ENCODE measurements around the gene TMEM95.

DNA sequence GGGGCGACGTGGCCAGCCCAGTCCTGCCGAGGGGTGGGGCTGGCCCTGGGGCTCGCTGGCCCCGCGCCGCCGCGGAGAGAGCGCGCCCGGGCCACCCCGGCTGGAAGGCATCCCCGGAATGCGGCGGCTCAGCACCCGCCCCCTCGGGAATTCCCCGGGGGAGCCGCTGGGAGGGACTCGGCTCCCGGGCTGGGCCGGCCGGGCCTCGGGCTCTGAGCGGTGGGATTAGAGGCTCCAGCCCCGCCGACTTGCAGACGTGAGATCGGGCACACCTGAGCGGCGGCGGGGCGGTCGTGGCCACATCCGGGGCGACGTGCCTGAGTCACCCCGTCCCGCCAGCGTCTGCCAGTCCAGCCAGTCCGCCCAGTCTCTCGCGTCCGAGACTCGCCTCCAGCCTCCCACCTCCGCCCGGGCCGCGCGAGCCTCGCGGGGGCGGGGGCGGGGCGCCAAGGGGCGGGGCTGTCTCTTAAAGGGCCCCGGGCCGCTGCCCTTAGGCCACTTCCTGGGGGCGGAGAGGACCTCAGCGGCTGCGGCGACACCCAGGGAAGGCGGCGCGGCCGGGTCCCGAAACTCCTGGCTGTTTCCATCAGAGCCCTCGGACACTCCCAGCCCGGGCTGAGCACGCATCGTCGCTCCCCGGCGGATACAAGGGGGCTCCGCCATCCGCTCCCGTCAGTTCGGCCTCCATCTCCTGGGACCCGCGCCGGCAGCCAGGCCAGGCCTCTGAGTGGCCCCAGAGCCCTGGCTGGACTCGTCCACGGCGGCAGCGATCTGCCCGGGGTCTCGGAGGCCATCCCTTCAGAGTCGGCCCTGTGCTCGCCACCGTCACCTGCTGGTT lies 3.1 kb upstream of the TMEM95 start, which contains the start of gene KCTD11:
- TF ChIP-seq, protein P1, sequence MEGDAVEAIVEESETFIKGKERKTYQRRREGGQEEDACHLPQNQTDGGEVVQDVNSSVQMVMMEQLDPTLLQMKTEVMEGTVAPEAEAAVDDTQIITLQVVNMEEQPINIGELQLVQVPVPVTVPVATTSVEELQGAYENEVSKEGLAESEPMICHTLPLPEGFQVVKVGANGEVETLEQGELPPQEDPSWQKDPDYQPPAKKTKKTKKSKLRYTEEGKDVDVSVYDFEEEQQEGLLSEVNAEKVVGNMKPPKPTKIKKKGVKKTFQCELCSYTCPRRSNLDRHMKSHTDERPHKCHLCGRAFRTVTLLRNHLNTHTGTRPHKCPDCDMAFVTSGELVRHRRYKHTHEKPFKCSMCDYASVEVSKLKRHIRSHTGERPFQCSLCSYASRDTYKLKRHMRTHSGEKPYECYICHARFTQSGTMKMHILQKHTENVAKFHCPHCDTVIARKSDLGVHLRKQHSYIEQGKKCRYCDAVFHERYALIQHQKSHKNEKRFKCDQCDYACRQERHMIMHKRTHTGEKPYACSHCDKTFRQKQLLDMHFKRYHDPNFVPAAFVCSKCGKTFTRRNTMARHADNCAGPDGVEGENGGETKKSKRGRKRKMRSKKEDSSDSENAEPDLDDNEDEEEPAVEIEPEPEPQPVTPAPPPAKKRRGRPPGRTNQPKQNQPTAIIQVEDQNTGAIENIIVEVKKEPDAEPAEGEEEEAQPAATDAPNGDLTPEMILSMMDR (IDR thresholded peaks at IDR 0.05): peak in 3 of 4 experiments; percentile 29 to 76 (median 71)
- TF ChIP-seq EP300 (IDR thresholded peaks at IDR 0.05) (no peak), POLR2AphosphoS5 (IDR thresholded peaks at IDR 0.05) (peak; percentile 66)
